WTC11 (cell line): Measurements from ENCODE around the gene RNF224. TPM values are rescaled to one million over a fixed set of nuclear protein-coding genes. Genes with fewer than 3 reads are reported as not detected.

Experiments used
- ATAC-seq: fragments of 200-7000 bp; cut with Tn5 transposase; 2 replicates; pipeline ENCODE4 v1.10.0; 2021; ENCODE audit warnings: mild to moderate bottlenecking, moderate library complexity
- CTCF ChIA-PET: fragments of 300-600 bp; sonication (Branson Sonifier 250); formaldehyde crosslinking; loops from one replicate; lab custom pipeline; 2021; ENCODE audit warnings: antibody characterized with exemption; lab: Charles Lee
- POLR2A ChIA-PET: fragments of 350-600 bp; sonication (Branson Sonifier 250); formaldehyde crosslinking; loops from one replicate; lab custom pipeline; 2021; ENCODE audit warnings: antibody characterized with exemption; lab: Charles Lee
- DNase-seq: peaks from one replicate; pipeline ENCODE4 v3.0.0; 2021; ENCODE audit warnings: low spot score
- H3K27ac Mint-ChIP-seq: 2 replicates; pipeline ENCODE4 v1.8.0; 2021; ENCODE audit warnings: mixed read lengths
- H3K27me3 Mint-ChIP-seq: 2 replicates; pipeline ENCODE4 v1.8.0; 2021; ENCODE audit warnings: low read depth, mild to moderate bottlenecking, moderate library complexity, mixed read lengths
- H3K36me3 Mint-ChIP-seq: 2 replicates; pipeline ENCODE4 v1.8.0; 2021; ENCODE audit warnings: mixed read lengths
- H3K4me1 Mint-ChIP-seq: 2 replicates; pipeline ENCODE4 v1.8.0; 2022; ENCODE audit warnings: mixed read lengths
- H3K4me3 Mint-ChIP-seq: 2 replicates; pipeline ENCODE4 v1.8.0; 2021; ENCODE audit warnings: mild to moderate bottlenecking, moderate library complexity, mixed read lengths
- H3K9me3 Mint-ChIP-seq: 2 replicates; pipeline ENCODE4 v1.8.0; 2021; ENCODE audit warnings: mixed read lengths
- CREB1 ChIP-seq: sonication (generic); formaldehyde crosslinking; IDR thresholded peaks from 2 replicates; pipeline ENCODE4 v1.8.0; 2023; ENCODE audit warnings: mild to moderate bottlenecking, missing genetic modification reagents
- CREM ChIP-seq: sonication (generic); formaldehyde crosslinking; IDR thresholded peaks from 2 replicates; pipeline ENCODE4 v1.8.1; 2022; ENCODE audit warnings: mild to moderate bottlenecking, missing genetic modification reagents, moderate library complexity
- EMX1 ChIP-seq: fragments of 250-450 bp; sonication (Bioruptor Pico); IDR thresholded peaks from 2 replicates; pipeline ENCODE4 v1.8.0; 2021; ENCODE audit warnings: mild to moderate bottlenecking
- ESRRA ChIP-seq: sonication (generic); formaldehyde crosslinking; IDR thresholded peaks from 2 replicates; pipeline ENCODE4 v1.8.1; 2022; ENCODE audit warnings: mild to moderate bottlenecking, missing genetic modification reagents, borderline replicate concordance
- FOXK1 ChIP-seq: sonication (generic); formaldehyde crosslinking; IDR thresholded peaks from 2 replicates; pipeline ENCODE4 v1.8.0; 2022; ENCODE audit warnings: mild to moderate bottlenecking, moderate library complexity, missing genetic modification reagents
- FOXP1 ChIP-seq: sonication (generic); formaldehyde crosslinking; IDR thresholded peaks from 2 replicates; pipeline ENCODE4 v1.8.0; 2022; ENCODE audit warnings: missing genetic modification reagents, mild to moderate bottlenecking, moderate library complexity, borderline replicate concordance
- GTF2I ChIP-seq: fragments of 250-450 bp; sonication (Bioruptor Pico); conservative IDR thresholded peaks from 2 replicates; pipeline ENCODE4 v1.4.0; 2021; ENCODE audit warnings: mild to moderate bottlenecking
- JUN ChIP-seq: sonication (generic); formaldehyde crosslinking; IDR thresholded peaks from 2 replicates; pipeline ENCODE4 v1.8.0; 2023; ENCODE audit warnings: mild to moderate bottlenecking, missing genetic modification reagents
- MYBL2 ChIP-seq: sonication (generic); formaldehyde crosslinking; IDR thresholded peaks from 2 replicates; pipeline ENCODE4 v1.8.1; 2023; ENCODE audit warnings: mild to moderate bottlenecking, moderate library complexity, missing genetic modification reagents
- NFATC4 ChIP-seq: fragments of 250-450 bp; sonication (Bioruptor Pico); IDR thresholded peaks from 2 replicates; pipeline ENCODE4 v1.9.0; 2021; ENCODE audit warnings: mild to moderate bottlenecking
- NR2C2 ChIP-seq: sonication (generic); formaldehyde crosslinking; IDR thresholded peaks from 2 replicates; pipeline ENCODE4 v1.8.0; 2022; ENCODE audit warnings: mild to moderate bottlenecking, missing genetic modification reagents
- NR3C1 ChIP-seq: sonication (generic); formaldehyde crosslinking; conservative IDR thresholded peaks from 2 replicates; pipeline ENCODE4 v1.8.1; 2023; ENCODE audit warnings: low read depth, mild to moderate bottlenecking, missing genetic modification reagents
- TP53 ChIP-seq: sonication (generic); formaldehyde crosslinking; IDR thresholded peaks from 2 replicates; pipeline ENCODE4 v1.8.1; 2023; ENCODE audit warnings: mild to moderate bottlenecking, missing genetic modification reagents
- ZBTB21 ChIP-seq: sonication (generic); formaldehyde crosslinking; IDR thresholded peaks from 2 replicates; pipeline ENCODE4 v1.8.1; 2023; ENCODE audit warnings: mild to moderate bottlenecking, missing genetic modification reagents, borderline replicate concordance
- ZNF121 ChIP-seq: sonication (generic); formaldehyde crosslinking; IDR thresholded peaks from 2 replicates; pipeline ENCODE4 v1.8.0; 2023; ENCODE audit warnings: missing genetic modification reagents
- ZNF396 ChIP-seq: fragments of 250-450 bp; sonication (Bioruptor Pico); IDR thresholded peaks from 2 replicates; pipeline ENCODE4 v1.8.0; 2021; ENCODE audit warnings: mild to moderate bottlenecking, moderate library complexity, borderline replicate concordance
- total RNA-seq: library from RNA; stranded (reverse); gene quantifications from 3 replicates; pipeline ENCODE4 v1.2.3, GENCODE V29; 2021
- TF ChIP-seq, protein P1 (sequence below): sonication (generic); formaldehyde crosslinking; IDR thresholded peaks from 2 replicates; pipeline ENCODE4 v1.8.1; 2022; ENCODE audit warnings: low read depth, missing genetic modification reagents, borderline replicate concordance
- TF ChIP-seq, protein P2 (sequence below): fragments of 250-450 bp; sonication (Bioruptor Pico); IDR thresholded peaks from 2 replicates; pipeline ENCODE4 v1.9.0; 2021; ENCODE audit warnings: mild to moderate bottlenecking
- TF ChIP-seq, protein P3 (sequence below): sonication (generic); formaldehyde crosslinking; IDR thresholded peaks from 2 replicates; pipeline ENCODE4 v1.8.0; 2023; ENCODE audit warnings: mild to moderate bottlenecking, missing genetic modification reagents
- TF ChIP-seq, protein P4 (sequence below): sonication (generic); formaldehyde crosslinking; IDR thresholded peaks from 2 replicates; pipeline ENCODE4 v1.8.0; 2022; ENCODE audit warnings: mild to moderate bottlenecking, missing genetic modification reagents
- TF ChIP-seq, protein P5 (sequence below): sonication (generic); formaldehyde crosslinking; IDR thresholded peaks from 2 replicates; pipeline ENCODE4 v1.8.0; 2022; ENCODE audit warnings: mild to moderate bottlenecking, missing genetic modification reagents
- TF ChIP-seq, protein P6 (sequence below): sonication (generic); formaldehyde crosslinking; IDR thresholded peaks from 2 replicates; pipeline ENCODE4 v1.8.1; 2023; ENCODE audit warnings: mild to moderate bottlenecking, moderate library complexity, missing genetic modification reagents
- TF ChIP-seq, protein P7 (sequence below): sonication (generic); formaldehyde crosslinking; IDR thresholded peaks from 2 replicates; pipeline ENCODE4 v1.8.1; 2023; ENCODE audit warnings: mild to moderate bottlenecking, missing genetic modification reagents

The RNF224 gene
- total RNA-seq, 1 experiment from 2014 or later, result 0.59 TPM

DNA sequence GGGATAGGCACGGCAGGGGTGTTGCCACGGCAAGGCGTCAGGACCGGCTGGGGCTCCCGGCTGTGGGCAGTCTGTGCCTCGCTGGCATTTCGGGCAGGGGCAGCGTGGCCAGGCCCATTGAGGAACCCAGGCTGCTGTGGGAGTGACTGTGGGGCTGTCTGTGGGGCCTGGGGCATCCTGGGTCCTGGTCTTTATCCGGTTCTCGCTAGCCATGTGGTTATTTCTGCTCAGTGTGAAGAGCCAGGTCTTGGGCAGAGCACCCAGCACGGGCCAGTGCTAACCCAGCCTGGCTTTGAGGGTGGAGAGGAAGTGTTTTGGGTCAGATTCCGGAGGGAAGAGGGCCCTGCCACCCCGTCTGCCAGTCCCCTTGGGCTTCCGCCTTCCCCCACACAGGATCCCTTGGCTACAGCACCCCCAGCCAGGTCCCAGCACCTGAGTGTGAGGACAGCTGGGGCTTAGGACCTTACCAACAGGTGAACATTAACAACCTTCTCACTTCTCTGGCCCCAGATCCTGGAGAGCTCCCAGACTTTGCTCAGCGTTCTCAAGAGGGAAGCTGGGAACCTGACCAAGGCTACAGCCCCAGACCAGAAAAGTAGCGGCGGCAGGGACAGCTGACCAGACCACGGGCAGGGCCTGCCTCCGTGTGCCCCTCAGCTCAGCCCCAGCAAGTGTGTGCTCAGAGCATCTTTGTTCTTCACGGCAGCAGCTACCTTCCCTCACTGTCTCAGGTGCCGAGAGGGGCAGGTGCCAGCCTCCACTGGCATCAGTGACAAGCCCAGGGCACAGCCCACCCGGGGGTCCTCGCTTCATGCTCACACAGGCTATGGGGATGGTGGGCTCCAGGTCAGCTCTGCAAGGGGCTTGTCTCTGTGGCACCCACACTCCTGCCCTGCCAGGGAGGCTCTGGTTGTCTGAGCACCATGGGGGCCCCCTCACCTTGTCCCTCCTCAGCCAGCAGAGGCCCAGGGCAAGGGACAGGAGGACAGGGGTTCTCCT, 37.7 kb upstream of the RNF224 start:
- TF ChIP-seq NR2C2 (CRISPR knock-in tag), result no peak
- no peak for TF ChIP-seq CREB1 (CRISPR knock-in tag)
- peak; percentile 60; the same call in 1 of the 2 replicates for TF ChIP-seq FOXK1 (CRISPR knock-in tag)
- TF ChIP-seq, protein P1, sequence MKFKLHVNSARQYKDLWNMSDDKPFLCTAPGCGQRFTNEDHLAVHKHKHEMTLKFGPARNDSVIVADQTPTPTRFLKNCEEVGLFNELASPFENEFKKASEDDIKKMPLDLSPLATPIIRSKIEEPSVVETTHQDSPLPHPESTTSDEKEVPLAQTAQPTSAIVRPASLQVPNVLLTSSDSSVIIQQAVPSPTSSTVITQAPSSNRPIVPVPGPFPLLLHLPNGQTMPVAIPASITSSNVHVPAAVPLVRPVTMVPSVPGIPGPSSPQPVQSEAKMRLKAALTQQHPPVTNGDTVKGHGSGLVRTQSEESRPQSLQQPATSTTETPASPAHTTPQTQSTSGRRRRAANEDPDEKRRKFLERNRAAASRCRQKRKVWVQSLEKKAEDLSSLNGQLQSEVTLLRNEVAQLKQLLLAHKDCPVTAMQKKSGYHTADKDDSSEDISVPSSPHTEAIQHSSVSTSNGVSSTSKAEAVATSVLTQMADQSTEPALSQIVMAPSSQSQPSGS, result no peak
- TF ChIP-seq, protein P2, sequence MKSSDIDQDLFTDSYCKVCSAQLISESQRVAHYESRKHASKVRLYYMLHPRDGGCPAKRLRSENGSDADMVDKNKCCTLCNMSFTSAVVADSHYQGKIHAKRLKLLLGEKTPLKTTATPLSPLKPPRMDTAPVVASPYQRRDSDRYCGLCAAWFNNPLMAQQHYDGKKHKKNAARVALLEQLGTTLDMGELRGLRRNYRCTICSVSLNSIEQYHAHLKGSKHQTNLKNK, result no peak
- TF ChIP-seq FOXP1, result no peak
- Mint-ChIP-seq H3K36me3 (no peaks in the 10 kb centered on the region; the same call in 1 of the 2 replicates), H3K4me1 (peaks cover 20% of the 10 kb centered on the region), H3K4me3 (peak overlapping the region; percentile 92), H3K27ac (peak overlapping the region; percentile 94; the same call in 1 of the 2 replicates), H3K9me3 (no peaks in the 10 kb centered on the region), H3K27me3 (no peaks in the 10 kb centered on the region)
- POLR2A ChIA-PET, result interaction anchor here (0.7 to 2.3 kb wide), 7 partner anchors 11 to 51 kb away, joined by 3 to 13 read pairs (median 4); partner anchors contain the start of genes NDOR1, RNF224, TMEM203 and TPRN
- DNase-seq (no peak), ATAC-seq (no peak)
- CTCF ChIA-PET, result interaction anchor here (0.6 to 3.2 kb wide), 28 partner anchors 9 to 295 kb away, joined by 3 to 24 read pairs (median 5); partner anchors contain the start of genes CYSRT1, EXD3, NDOR1 and NPDC1

DNA sequence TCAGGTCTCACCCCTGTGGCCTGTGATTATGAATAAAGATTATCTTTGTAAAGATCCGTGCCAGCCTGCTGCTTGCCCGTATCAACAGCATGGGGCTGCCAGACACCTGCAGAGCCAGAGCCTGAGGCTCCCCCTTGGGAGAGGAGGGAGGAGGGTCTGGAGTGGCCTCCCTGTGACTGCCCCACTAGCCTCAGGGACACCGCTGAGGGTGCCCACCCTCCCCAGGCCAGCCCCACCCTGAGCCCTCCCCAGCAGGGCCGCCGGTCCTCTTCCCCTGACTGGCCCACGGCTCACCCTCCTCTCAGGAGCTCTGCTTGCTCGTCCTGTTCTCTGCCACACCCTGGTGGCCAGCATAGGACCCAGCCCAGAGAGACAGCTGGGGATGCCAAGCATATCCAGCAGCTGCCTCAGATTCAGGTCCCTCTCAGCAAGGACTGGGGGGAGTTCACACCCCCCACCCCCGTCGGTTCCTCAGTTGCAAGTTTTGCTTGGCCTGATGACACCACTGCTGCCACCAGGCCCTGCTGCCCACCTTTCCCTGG, 36.9 kb upstream of the RNF224 start:
- Mint-ChIP-seq H3K27me3 (no peaks in the 10 kb centered on the region), H3K4me1 (peaks cover 24% of the 10 kb centered on the region), H3K9me3 (no peaks in the 10 kb centered on the region), H3K36me3 (no peaks in the 10 kb centered on the region; the same call in 1 of the 2 replicates), H3K4me3 (peak overlapping the region; percentile 55), H3K27ac (peak overlapping the region; percentile 63; the same call in 1 of the 2 replicates)
- ChIA-PET CTCF (interaction anchor here (0.6 to 3.2 kb wide), 7 partner anchors 9 to 155 kb away, joined by 3 to 24 read pairs (median 4); partner anchors contain the start of gene RNF224), POLR2A (interaction anchor here (2.3 kb wide), 1 partner anchor 10 kb away, joined by 13 read pairs; the partner anchor contains the start of gene TPRN)
- ATAC-seq (no peak), DNase-seq (no peak)
- TF ChIP-seq ZNF396 (CRISPR knock-in tag) (no peak), JUN (no peak), CREM (CRISPR knock-in tag) (no peak), ZNF121 (CRISPR knock-in tag) (no peak), NFATC4 (CRISPR knock-in tag) (no peak), NR3C1 (CRISPR knock-in tag) (no peak), ZBTB21 (CRISPR knock-in tag) (no peak), TP53 (CRISPR knock-in tag) (no peak), ESRRA (CRISPR knock-in tag) (no peak), MYBL2 (CRISPR knock-in tag) (no peak), GTF2I (no peak), EMX1 (CRISPR knock-in tag) (no peak)
- TF ChIP-seq, protein P3, sequence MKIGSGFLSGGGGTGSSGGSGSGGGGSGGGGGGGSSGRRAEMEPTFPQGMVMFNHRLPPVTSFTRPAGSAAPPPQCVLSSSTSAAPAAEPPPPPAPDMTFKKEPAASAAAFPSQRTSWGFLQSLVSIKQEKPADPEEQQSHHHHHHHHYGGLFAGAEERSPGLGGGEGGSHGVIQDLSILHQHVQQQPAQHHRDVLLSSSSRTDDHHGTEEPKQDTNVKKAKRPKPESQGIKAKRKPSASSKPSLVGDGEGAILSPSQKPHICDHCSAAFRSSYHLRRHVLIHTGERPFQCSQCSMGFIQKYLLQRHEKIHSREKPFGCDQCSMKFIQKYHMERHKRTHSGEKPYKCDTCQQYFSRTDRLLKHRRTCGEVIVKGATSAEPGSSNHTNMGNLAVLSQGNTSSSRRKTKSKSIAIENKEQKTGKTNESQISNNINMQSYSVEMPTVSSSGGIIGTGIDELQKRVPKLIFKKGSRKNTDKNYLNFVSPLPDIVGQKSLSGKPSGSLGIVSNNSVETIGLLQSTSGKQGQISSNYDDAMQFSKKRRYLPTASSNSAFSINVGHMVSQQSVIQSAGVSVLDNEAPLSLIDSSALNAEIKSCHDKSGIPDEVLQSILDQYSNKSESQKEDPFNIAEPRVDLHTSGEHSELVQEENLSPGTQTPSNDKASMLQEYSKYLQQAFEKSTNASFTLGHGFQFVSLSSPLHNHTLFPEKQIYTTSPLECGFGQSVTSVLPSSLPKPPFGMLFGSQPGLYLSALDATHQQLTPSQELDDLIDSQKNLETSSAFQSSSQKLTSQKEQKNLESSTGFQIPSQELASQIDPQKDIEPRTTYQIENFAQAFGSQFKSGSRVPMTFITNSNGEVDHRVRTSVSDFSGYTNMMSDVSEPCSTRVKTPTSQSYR (CRISPR knock-in tag), result no peak
- TF ChIP-seq, protein P4, sequence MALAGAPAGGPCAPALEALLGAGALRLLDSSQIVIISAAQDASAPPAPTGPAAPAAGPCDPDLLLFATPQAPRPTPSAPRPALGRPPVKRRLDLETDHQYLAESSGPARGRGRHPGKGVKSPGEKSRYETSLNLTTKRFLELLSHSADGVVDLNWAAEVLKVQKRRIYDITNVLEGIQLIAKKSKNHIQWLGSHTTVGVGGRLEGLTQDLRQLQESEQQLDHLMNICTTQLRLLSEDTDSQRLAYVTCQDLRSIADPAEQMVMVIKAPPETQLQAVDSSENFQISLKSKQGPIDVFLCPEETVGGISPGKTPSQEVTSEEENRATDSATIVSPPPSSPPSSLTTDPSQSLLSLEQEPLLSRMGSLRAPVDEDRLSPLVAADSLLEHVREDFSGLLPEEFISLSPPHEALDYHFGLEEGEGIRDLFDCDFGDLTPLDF (CRISPR knock-in tag), result no peak
- TF ChIP-seq, protein P5, sequence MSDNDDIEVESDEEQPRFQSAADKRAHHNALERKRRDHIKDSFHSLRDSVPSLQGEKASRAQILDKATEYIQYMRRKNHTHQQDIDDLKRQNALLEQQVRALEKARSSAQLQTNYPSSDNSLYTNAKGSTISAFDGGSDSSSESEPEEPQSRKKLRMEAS (CRISPR knock-in tag), result no peak
- TF ChIP-seq, protein P6, sequence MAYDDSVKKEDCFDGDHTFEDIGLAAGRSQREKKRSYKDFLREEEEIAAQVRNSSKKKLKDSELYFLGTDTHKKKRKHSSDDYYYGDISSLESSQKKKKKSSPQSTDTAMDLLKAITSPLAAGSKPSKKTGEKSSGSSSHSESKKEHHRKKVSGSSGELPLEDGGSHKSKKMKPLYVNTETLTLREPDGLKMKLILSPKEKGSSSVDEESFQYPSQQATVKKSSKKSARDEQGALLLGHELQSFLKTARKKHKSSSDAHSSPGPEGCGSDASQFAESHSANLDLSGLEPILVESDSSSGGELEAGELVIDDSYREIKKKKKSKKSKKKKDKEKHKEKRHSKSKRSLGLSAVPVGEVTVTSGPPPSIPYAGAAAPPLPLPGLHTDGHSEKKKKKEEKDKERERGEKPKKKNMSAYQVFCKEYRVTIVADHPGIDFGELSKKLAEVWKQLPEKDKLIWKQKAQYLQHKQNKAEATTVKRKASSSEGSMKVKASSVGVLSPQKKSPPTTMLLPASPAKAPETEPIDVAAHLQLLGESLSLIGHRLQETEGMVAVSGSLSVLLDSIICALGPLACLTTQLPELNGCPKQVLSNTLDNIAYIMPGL, result no peak
- TF ChIP-seq, protein P7, sequence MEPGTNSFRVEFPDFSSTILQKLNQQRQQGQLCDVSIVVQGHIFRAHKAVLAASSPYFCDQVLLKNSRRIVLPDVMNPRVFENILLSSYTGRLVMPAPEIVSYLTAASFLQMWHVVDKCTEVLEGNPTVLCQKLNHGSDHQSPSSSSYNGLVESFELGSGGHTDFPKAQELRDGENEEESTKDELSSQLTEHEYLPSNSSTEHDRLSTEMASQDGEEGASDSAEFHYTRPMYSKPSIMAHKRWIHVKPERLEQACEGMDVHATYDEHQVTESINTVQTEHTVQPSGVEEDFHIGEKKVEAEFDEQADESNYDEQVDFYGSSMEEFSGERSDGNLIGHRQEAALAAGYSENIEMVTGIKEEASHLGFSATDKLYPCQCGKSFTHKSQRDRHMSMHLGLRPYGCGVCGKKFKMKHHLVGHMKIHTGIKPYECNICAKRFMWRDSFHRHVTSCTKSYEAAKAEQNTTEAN (CRISPR knock-in tag), result no peak
